ENCODE data around the gene RANBP3L.
"Not testable (repeated sequence)": the region's sequence is repeated elsewhere in the genome, so short reads cannot be mapped to it uniquely, and the experiment has no call there.

Gene RANBP3L

GRCh38 chr5:36283775-36284174, 17.9 kb downstream of the RANBP3L start:
- not testable (repeated sequence) for DNase-seq

GRCh38 chr5:36281626-36282025, 20.1 kb downstream of the RANBP3L start:
- DNase-seq, result no peak

- no peak for DNase-seq
These were observed 22.5 kb downstream of the RANBP3L start for GRCh38 chr5:36279054-36279698.

GRCh38 chr5:36277521-36278176, 24.1 kb downstream of the RANBP3L start:
- no peak for DNase-seq

GRCh38 chr5:36276864-36277263, 24.8 kb downstream of the RANBP3L start:
- DNase-seq, result no peak

GRCh38 chr5:36273809-36274526, 27.7 kb downstream of the RANBP3L start:
- DNase-seq, result peak; percentile 9

GRCh38 chr5:36272136-36272690, 29.5 kb downstream of the RANBP3L start:
- DNase-seq, result no peak

GRCh38 chr5:36270876-36271575, 30.7 kb downstream of the RANBP3L start:
- DNase-seq, result no peak

- no peak for DNase-seq
These were observed 31.5 kb downstream of the RANBP3L start for GRCh38 chr5:36270175-36270574.

GRCh38 chr5:36269478-36269877, 32.2 kb downstream of the RANBP3L start:
- no peak for DNase-seq

- no peak for DNase-seq
These were observed 33.8 kb downstream of the RANBP3L start for GRCh38 chr5:36267905-36268304.

- no peak for DNase-seq
These were observed 37.4 kb downstream of the RANBP3L start for GRCh38 chr5:36264202-36264760.

GRCh38 chr5:36261186-36261585, 40.5 kb downstream of the RANBP3L start:
- DNase-seq, result no peak

- no peak for DNase-seq
These were observed 48.1 kb downstream of the RANBP3L start for GRCh38 chr5:36253575-36253974.

GRCh38 chr5:36252722-36253365, 48.9 kb downstream of the RANBP3L start:
- DNase-seq, result no peak

GRCh38 chr5:36251218-36251617, 50.5 kb downstream of the RANBP3L start:
- DNase-seq, result no peak

GRCh38 chr5:36250427-36250826, 51.3 kb downstream of the RANBP3L start:
- no peak for DNase-seq

GRCh38 chr5:36246036-36246800, 55.5 kb downstream of the RANBP3L start:
- DNase-seq, result no peak

- no peak for DNase-seq
These were observed 57.6 kb downstream of the RANBP3L start for GRCh38 chr5:36244076-36244475.

- no peak for DNase-seq
These were observed 58.0 kb downstream of the RANBP3L start for GRCh38 chr5:36243653-36244052.
